ENCODE data around the gene RXRG.

RXRG gene

GRCh38 chr1:165445388-165445787 is 462 bp upstream of the RXRG start:
- no peak for DNase-seq

- no peak for DNase-seq
Observed at GRCh38 chr1:165443539-165444311, 1.2 kb downstream of the RXRG start.

GRCh38 chr1:165442653-165443052 is 2.3 kb downstream of the RXRG start:
- DNase-seq = no peak

GRCh38 chr1:165442053-165442452 is 2.9 kb downstream of the RXRG start:
- no peak for DNase-seq

- no peak for DNase-seq
Observed at GRCh38 chr1:165441166-165441880, 3.6 kb downstream of the RXRG start.

GRCh38 chr1:165439330-165439729 is 5.6 kb downstream of the RXRG start:
- DNase-seq = no peak

GRCh38 chr1:165436994-165437393 is 7.9 kb downstream of the RXRG start:
- DNase-seq = no peak

GRCh38 chr1:165435801-165436200 is 9.1 kb downstream of the RXRG start:
- no peak for DNase-seq

GRCh38 chr1:165434281-165434680 is 10.6 kb downstream of the RXRG start:
- DNase-seq = no peak

GRCh38 chr1:165431079-165431478 is 13.8 kb downstream of the RXRG start:
- no peak for DNase-seq

GRCh38 chr1:165426745-165427144 is 18.2 kb downstream of the RXRG start:
- no peak for DNase-seq

GRCh38 chr1:165425621-165426020 is 19.3 kb downstream of the RXRG start:
- DNase-seq = no peak

- DNase-seq = no peak
Observed at GRCh38 chr1:165424454-165425216, 20.3 kb downstream of the RXRG start.

GRCh38 chr1:165423136-165423535 is 21.8 kb downstream of the RXRG start:
- no peak for DNase-seq

- DNase-seq = no peak
Observed at GRCh38 chr1:165420655-165421054, 24.3 kb downstream of the RXRG start.

- no peak for DNase-seq
Observed at GRCh38 chr1:165419839-165420238, 25.1 kb downstream of the RXRG start.

GRCh38 chr1:165418195-165418594 is 26.7 kb downstream of the RXRG start:
- no peak for DNase-seq

- DNase-seq = no peak
Observed at GRCh38 chr1:165416876-165417275, 28.1 kb downstream of the RXRG start.

- no peak for DNase-seq
Observed at GRCh38 chr1:165415068-165415467, 29.9 kb downstream of the RXRG start.

GRCh38 chr1:165414620-165415019 is 30.3 kb downstream of the RXRG start:
- DNase-seq = no peak

GRCh38 chr1:165411396-165411795 is 33.5 kb downstream of the RXRG start:
- DNase-seq = no peak

GRCh38 chr1:165409657-165410358 is 35.1 kb downstream of the RXRG start:
- DNase-seq = no peak

GRCh38 chr1:165408518-165408917 is 36.4 kb downstream of the RXRG start:
- no peak for DNase-seq

Measured in activated CD4-positive, alpha-beta T cell treated with anti-CD3 and anti-CD28 coated beads, Interleukin-2, amount 50 U/mL, for 1 hour (primary cell).